ENCODE results near the gene DMAC2L.

Gene DMAC2L

DNA sequence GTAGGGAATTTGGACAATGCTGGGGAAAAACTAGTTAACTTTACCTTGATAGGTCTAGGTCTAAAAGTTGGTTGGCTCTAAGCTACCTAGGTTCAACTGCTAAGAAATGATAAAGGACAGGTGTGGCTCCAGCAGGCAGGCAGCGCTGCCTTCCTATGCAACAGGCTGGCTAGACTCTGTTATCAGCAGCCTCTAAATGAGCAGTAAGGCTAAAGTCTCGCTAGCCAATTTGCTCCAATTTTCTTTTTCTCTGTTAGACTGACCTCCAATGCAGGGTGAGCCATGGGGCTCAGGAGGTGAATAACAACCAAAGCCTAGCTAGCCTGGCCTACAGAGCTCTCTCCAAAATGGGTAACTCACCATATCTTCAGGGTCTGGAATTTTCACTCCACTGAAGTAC, 26.5 kb downstream of the DMAC2L start:
- H3K9me3 ChIP-seq (ENCODE audit: severe bottlenecking): no peaks in the 10 kb centered on the region
- DNase-seq: no peak
- no peaks in the 10 kb centered on the region for H3K36me3 ChIP-seq
- TF ChIP-seq, protein P1, sequence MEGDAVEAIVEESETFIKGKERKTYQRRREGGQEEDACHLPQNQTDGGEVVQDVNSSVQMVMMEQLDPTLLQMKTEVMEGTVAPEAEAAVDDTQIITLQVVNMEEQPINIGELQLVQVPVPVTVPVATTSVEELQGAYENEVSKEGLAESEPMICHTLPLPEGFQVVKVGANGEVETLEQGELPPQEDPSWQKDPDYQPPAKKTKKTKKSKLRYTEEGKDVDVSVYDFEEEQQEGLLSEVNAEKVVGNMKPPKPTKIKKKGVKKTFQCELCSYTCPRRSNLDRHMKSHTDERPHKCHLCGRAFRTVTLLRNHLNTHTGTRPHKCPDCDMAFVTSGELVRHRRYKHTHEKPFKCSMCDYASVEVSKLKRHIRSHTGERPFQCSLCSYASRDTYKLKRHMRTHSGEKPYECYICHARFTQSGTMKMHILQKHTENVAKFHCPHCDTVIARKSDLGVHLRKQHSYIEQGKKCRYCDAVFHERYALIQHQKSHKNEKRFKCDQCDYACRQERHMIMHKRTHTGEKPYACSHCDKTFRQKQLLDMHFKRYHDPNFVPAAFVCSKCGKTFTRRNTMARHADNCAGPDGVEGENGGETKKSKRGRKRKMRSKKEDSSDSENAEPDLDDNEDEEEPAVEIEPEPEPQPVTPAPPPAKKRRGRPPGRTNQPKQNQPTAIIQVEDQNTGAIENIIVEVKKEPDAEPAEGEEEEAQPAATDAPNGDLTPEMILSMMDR (IDR thresholded peaks at IDR 0.05; ENCODE audit: low read depth, low read length): no peak
- H3K27me3 ChIP-seq (ENCODE audit: insufficient read depth, low read depth, severe bottlenecking): no peaks in the 10 kb centered on the region
- no peak overlapping the region for H3K27ac ChIP-seq
- no peak overlapping the region for H3K4me3 ChIP-seq (ENCODE audit: low read depth, low read length)

DNA sequence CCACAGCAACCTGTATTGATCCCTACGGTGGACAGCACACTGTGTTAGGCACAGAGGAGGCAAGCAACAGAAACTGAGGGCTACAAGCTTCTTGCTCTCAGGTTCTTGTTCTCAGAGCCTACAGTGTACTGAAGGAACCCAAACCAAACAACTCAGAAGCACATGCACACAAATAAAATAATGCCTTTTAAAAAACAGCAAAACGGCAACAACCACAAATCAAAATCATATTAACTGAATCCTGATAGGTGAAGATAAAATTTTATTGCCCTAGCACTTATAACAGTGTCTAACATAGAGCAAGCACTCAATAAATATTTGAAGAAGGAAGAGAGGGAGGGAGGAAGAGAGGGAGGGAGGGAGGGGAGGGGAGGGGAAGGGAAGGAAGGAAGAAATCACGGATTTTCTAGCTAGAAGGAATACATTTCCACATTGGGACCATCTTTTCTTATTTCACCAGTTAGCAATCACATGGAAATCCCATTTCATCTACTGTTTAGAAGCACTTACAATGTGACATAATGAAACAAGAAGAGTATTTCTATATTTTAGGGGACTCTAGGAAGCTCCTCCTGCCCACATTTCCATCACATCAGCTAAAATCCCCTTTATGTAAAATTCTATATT, 27.2 kb downstream of the DMAC2L start:
- Histone ChIP-seq H3K9me3 (ENCODE audit: severe bottlenecking) (no peaks in the 10 kb centered on the region), H3K36me3 (no peaks in the 10 kb centered on the region), H3K27ac (no peak overlapping the region), H3K4me3 (ENCODE audit: low read depth, low read length) (no peak overlapping the region), H3K27me3 (ENCODE audit: insufficient read depth, low read depth, severe bottlenecking) (no peaks in the 10 kb centered on the region)
- no peak for DNase-seq
- TF ChIP-seq, protein P1 (IDR thresholded peaks at IDR 0.05; ENCODE audit: low read depth, low read length): no peak

DNA sequence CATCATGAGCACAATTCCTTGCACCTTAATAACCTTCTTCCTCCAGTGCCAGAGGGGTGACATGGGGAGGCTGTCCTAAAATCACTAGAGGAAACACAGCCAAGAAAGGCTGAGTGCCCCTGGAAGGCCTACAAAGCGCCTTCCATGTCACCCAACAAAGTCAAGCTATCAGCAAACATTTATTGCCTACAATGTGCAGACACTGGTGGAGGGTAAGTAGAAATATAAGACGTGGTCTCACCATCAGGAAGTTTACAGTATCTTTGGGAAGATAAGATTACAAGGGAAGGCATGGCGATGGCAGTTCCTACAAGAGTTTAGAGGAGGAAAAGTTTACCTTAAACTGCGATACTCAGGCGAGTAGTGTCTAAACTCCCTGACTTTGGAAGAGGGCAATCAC, 27.9 kb downstream of the DMAC2L start:
- no peaks in the 10 kb centered on the region for H3K36me3 ChIP-seq
- H3K9me3 ChIP-seq (ENCODE audit: severe bottlenecking): no peaks in the 10 kb centered on the region
- no peaks in the 10 kb centered on the region for H3K27me3 ChIP-seq (ENCODE audit: insufficient read depth, low read depth, severe bottlenecking)
- no peak overlapping the region for H3K27ac ChIP-seq
- DNase-seq: no peak
- TF ChIP-seq, protein P1 (IDR thresholded peaks at IDR 0.05; ENCODE audit: low read depth, low read length): no peak
- no peak overlapping the region for H3K4me3 ChIP-seq (ENCODE audit: low read depth, low read length)

DNA sequence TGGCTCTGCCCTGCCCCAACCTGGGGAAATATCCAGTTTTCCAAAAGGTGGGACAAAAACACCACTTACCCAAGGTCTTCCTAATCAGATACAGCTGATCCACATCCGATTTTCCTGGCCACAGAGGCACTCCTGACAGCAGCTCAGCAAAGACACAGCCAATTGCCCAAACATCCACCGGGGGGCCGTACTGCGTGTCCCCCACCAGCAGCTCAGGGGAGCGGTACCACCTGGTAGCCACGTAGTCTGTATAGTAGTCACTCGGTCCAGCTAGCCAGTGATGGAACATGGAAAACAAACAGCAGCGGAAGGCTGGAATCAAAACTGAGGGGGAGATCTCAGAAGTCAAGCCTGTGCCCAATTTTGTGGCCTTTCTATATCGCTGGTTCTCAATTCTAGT, 28.8 kb downstream of the DMAC2L start:
- TF ChIP-seq, protein P1 (IDR thresholded peaks at IDR 0.05; ENCODE audit: low read depth, low read length): peak; percentile 64
- Histone ChIP-seq H3K36me3 (no peaks in the 10 kb centered on the region), H3K27ac (no peak overlapping the region), H3K9me3 (ENCODE audit: severe bottlenecking) (no peaks in the 10 kb centered on the region), H3K27me3 (ENCODE audit: insufficient read depth, low read depth, severe bottlenecking) (no peaks in the 10 kb centered on the region), H3K4me3 (ENCODE audit: low read depth, low read length) (no peak overlapping the region)
- DNase-seq: peak; percentile 53

DNA sequence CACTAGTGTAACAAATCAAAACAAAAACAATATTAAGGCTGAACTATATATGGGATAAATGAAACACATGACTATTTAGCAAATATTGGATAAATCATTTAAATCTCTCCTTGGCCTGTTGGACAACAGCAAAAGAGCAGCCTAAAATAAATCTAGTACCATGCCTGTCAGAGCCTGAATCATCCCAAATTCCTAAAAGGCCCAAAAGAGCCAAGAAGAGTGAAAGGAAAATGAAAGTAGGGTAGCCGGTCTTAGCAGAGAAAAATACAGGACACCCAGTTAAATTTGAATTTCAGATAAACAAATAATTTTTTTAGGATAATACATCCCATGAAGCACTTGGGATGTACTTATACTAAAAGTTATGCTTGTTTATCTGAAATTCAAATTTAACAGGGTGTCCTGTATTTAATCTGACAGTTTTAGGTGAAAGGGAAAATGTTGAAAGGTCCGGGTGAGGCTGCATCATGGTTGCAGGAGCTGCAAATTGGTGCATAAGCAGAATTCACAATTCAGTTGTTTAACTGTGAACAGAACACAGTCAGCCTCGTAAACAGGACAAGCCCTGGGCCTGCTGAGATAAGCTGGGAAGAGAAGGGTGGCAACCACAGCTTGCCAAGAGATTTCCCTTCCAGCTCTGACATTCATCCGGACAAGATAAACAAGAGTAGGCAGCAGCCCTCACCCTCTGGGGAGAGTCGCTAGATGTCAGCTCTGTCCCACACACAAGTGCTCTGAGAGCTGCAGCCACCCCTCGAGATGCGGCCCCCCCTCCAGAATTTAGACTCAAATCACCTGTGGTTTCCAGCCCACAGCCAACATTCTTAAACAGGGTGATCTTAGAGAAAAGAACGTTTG, 30.3 kb downstream of the DMAC2L start:
- no peak overlapping the region for H3K4me3 ChIP-seq (ENCODE audit: low read depth, low read length)
- H3K9me3 ChIP-seq (ENCODE audit: severe bottlenecking): no peaks in the 10 kb centered on the region
- H3K27ac ChIP-seq: 0 out of 2 replicates have a peak overlapping the region, but pooled peaks have one; percentile 20

More for the DNA sequence above, 30.3 kb downstream of the DMAC2L start:
- H3K36me3 ChIP-seq: no peaks in the 10 kb centered on the region
- TF ChIP-seq, protein P1 (IDR thresholded peaks at IDR 0.05; ENCODE audit: low read depth, low read length): peak; percentile 84
- DNase-seq: peak; percentile 86
- H3K27me3 ChIP-seq (ENCODE audit: insufficient read depth, low read depth, severe bottlenecking): no peaks in the 10 kb centered on the region
